GM18507 (cell line): Measurements from ENCODE around the gene IDH3G.

Source experiments
- DNase-seq: peaks from one replicate; pipeline ENCODE4 v3.0.0; 2011; ENCODE audit warnings: low read depth; ENCODE audit not compliant: insufficient read length; ENCODE audit errors: extremely low spot score
- FAIRE-seq: peaks from 2 replicates; lab custom pipeline; 2011; peaks lifted over from hg19 to GRCh38; lab: Jason Lieb, UNC

Gene IDH3G

DNA sequence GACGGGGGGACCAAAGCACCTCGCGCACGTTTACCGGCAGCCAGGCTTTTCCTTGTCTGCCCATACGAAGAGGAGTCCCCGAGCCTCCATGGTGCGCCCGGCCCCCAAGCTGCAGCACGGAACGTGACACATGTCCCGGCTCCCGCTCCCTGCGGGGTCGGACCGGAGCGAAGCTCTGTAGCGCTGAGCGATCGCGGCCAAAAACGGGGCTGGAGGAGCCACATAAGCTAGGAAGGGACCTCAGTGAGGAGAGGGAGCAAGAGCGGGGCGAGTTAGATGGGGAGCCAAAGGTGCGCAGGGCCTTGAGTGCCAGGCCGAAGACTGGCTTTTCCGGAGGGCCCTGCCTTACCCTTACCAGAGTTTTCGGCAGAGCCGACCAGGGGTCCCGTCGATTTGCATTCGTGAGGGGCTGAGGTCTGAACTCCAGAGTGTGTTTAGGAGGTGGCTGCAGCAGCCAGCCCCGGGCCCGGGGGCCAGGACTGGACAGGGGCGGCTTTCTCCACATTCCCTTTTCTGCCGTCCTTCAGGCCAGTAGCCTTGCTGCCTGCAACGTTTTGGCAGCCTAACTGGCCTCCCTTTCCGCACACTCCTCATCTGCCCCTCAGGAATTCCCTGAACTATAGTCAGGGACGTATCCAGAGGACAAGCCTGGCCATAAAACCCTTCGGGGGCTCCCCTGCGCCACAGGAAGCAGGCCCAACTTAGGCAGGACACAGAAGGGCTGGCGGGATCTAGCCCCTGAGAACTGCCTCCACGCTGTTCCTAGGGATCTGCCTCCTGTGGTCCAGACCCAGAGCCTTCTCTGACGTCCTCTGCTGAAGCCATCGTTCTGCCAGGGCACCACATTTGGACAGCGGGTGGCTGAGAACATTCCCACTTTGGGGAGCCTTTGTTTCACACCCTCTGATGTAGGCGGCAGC, 982 bp upstream of the IDH3G start:
- FAIRE-seq (peak; percentile 48), DNase-seq (no peak)

DNA sequence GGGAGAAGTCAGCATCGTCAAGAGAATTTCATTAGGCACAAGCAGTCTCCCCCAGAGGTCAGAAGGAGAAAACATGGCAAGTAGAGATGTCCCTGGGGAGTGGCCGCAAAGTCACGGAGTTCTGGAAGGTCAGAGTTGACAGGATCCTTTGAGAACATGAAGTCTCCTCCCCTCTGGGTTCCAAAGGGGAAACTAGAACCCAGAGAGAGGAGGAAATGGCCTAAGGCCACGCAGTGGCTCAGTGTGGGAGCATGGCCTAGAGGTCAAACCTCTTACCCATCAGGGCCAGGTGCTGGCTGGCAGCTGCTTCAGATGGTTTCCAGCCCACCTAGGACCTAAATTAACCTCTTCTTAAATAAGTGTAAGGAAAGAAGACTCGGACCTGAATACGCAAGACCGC, 884 bp downstream of the IDH3G start:
- DNase-seq (no peak), FAIRE-seq (no peak)

GRCh38 chrX:153792368-153792767, 1.8 kb downstream of the IDH3G start:
- no peak for DNase-seq

GRCh38 chrX:153791104-153791852, 2.9 kb downstream of the IDH3G start:
- no peak for DNase-seq
- FAIRE-seq, result no peak

More at GRCh38 chrX:153792368-153792767, 1.8 kb downstream of the IDH3G start:
- no peak for FAIRE-seq

DNA sequence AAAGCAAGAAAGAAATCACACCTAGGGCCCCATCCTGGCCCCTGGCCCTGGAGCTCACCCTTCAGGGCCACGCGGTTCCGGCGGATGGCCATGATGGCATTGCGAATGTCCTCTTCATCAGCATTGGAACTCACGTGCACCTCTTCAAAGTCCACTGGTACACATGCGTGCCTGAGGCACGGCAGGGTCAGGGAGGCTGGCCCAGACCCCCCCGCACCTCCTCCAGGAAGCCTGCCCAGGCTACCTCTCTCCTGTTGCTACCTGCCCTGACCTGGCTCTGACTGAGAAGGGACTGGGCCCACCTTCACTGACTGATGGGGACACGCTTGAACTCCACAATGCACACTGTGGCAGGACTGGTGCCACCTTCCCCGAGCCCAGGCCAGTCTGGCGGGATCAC, 4.5 kb downstream of the IDH3G start:
- FAIRE-seq (no peak), DNase-seq (no peak)

DNA sequence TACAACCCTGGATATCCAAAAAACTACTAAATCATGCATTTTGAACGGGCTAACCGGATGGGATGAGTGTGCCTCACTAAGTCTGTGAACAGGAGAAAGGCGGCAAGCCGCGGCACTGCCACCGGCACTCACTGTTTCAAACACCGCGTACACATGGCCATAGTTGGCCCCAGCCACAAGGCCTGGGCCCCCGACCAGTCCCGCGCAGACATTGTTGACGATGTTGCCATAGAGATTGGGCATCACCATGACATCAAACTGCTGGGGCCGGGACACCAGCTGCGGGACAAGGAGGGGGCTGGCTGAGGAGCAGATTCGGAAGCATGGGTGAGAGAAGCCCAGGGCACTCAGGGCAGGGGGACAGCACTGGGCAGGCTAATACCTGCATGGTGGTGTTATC, 7.5 kb downstream of the IDH3G start:
- no peak for FAIRE-seq
- DNase-seq, result no peak

DNA sequence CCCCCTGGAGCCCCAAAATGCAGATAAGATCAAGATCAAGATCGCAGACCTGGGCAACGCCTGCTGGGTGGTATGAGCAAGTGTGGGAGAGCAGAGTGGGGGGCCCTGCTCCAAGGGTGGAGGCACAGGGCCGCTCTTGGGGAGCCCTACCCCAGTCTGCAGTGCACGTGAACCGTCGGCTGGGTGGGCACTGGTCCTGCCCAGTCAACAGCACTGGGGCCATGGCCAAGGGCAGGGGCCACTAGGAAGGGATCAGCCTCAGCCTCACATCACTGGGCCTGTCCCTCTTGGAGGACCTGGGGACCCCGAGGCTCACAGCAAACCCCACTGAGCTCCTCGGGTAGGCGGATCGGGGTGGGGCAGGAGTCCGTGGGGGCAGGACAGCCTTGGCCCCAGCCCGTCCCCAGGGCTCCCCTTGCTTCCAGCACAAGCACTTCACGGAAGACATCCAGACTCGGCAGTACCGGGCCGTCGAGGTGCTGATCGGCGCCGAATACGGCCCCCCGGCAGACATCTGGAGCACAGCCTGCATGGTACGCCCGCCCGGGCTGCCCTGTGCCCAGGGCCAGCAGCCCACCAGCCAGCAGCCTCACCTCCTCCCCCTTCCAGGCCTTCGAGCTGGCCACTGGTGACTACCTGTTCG, 9.7 kb downstream of the IDH3G start:
- FAIRE-seq (no peak), DNase-seq (no peak)

DNA sequence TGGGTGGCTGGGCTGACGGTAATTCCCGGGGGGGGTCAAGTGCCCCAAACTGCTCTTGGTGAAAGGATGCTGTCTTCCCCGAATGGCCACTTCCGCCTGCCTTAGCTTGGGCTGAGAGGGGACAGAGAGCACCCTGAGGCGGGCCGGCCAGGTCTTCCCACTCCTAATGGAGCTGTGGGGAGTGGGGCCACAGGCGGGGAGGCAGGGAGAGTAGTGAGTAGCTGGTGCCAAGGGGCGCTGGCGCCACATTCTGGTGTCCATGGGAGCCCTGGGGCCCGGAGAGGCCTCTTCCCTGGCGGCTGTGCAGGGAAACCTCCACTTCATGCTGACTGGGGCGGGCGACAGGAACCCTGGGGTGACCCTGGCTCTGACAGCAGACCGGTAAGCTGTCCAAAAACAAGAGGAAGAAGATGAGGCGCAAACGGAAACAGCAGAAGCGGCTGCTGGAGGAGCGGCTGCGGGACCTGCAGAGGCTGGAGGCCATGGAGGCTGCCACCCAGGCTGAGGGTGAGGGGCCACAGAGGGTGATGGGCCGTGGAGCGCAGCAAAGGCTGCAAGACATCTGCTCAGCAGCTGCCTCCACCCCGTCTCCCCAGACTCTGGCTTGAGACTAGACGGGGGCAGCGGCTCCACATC, 10.7 kb downstream of the IDH3G start:
- DNase-seq (no peak), FAIRE-seq (no peak)

- no peak for FAIRE-seq
Observed at GRCh38 chrX:153782871-153783270, 11.3 kb downstream of the IDH3G start.

GRCh38 chrX:153782313-153782712, 11.9 kb downstream of the IDH3G start:
- FAIRE-seq, result no peak

More at GRCh38 chrX:153782871-153783270, 11.3 kb downstream of the IDH3G start:
- DNase-seq, result no peak

DNA sequence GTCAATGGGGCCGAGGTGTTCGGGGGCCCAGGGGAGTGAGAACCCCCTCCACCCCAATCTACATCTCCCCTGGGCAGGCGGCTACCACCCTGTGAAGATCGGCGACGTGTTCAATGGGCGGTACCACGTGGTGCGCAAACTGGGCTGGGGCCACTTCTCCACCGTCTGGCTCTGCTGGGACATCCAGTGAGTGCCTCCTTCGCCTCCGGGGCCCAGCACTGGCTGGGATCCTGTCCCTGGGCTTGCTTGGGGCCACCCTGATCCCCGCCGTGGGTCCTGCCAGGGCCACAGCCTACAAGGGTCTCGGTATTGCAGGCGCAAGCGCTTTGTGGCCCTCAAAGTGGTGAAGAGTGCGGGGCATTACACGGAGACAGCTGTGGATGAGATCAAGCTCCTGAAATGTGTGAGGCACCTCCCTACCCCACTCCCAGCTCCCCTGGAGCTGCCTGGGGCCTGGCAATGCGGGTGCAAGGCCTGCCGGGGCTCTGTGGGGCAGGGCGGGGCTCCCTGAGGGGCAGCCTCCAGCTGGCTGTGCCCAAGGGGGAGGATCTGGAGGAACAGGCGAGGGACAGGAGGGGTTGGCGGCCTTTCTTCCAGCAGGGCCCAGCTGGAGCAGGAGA, 12.6 kb downstream of the IDH3G start:
- FAIRE-seq, result no peak
- DNase-seq, result no peak

More at GRCh38 chrX:153782313-153782712, 11.9 kb downstream of the IDH3G start:
- no peak for DNase-seq

- DNase-seq, result no peak
- FAIRE-seq, result no peak
Observed at GRCh38 chrX:153780678-153781427, 13.3 kb downstream of the IDH3G start, which contains the start of gene SRPK3. SRPK3 (plus strand) TSS chrX:153781041; CDS start chrX:153781087, 46 bp downstream.

- no peak for FAIRE-seq
- DNase-seq, result no peak
Observed at GRCh38 chrX:153779891-153780677, 14.1 kb downstream of the IDH3G start.

DNA sequence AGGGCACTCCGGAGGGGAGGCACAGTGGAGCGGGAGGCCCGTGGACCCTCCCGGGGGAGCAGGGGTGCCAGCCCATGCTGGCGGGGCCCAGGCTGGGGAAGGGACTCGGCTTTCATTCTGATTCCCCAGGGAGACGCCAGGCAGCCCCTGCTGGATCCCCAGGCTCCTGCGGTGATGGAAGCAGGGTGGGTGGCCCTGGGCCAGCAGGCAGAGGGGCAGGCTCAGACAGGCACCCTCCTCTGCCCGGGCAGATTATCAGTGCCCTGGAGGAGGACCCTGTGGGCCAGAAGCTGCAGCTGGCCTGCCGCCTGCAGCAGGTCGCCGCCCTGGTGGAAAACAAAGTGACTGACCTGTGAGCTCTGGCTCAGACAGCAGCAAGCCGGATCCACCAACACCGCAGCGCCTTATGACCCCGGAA, 15.5 kb downstream of the IDH3G start:
- DNase-seq, result no peak
- no peak for FAIRE-seq

DNA sequence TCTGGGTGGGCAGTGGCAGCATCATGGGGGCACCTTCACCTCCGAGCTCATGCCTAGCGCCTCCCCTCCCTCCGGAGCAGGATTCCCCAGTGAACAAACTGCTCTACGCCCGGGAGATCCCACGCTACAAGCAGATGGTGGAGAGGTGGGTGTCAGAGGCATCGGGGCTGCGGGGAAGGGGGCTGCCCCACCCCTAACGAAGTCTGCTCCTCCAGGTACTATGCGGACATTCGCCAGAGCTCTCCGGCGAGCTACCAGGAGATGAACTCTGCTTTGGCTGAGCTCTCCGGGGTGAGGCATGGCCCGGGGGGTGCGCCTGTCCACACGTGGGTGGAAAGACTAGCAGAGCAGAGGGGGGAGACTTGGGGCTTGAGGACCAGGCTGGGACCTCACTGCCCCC, 16.0 kb downstream of the IDH3G start:
- DNase-seq, result no peak
- FAIRE-seq, result no peak

DNA sequence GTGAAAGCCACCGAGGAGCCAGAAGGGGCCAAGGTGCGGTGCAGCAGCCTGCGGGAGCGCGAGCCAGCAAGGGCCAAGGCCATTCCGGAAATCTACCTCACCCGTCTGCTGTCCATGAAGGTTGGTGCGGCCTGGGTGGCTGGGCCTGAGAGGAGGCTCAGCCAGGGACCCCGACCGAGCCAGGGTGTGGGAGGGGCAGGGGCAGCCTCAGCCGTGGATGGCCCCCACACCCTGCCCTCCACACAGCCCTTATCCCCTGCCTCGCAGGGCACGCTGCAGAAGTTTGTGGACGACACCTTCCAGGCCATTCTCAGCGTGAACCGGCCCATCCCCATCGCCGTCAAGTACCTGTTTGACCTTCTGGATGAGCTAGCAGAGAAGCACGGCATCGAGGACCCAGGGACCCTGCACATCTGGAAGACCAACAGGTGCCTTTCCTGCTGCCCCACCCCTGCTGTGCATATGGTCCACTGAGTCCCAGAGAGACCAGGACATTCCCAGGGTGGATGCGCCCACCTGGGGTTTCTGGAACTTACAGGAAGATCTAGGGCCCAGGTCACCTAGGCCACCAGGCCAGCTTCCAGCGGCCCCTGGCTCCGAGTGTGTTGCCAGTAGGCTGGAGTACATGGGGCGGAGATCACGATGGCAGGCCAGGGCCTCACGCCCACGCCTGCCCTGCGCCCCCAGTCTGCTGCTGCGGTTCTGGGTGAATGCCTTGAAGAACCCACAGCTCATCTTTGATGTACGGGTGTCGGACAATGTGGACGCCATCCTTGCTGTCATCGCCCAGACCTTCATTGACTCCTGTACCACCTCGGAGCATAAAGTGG, 16.7 kb downstream of the IDH3G start:
- FAIRE-seq (no peak), DNase-seq (no peak)

DNA sequence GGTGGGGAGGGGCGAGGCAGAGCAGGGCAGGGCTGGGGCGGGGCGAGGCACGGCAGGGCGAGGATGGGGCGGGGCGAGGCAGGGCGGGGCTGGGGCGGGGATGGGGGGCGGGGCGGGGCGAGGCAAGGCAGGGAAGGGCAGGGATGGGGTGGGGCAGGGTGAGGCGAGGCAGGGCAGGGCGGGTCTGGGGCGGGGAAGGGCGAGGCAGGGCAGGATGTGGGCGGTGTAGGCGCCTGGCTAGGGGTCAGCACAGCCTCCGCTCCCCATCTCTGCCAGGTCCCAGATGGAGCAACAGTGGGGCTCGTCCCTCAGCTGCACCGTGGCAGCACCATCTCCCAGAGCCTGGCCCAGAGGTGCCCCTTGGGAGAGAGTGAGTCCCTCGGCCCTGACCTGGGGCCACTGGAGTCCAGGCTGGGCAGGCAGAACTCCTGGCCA, 17.5 kb downstream of the IDH3G start:
- DNase-seq (no peak), FAIRE-seq (no peak)
